ENCODE results near the gene CYP20A1. TPM values are rescaled to one million over a fixed set of nuclear protein-coding genes. Genes with fewer than 3 reads are reported as not detected.
"Not testable (repeated sequence)": the region's sequence is repeated elsewhere in the genome, so short reads cannot be mapped to it uniquely, and the experiment has no call there.

Gene CYP20A1
- total RNA-seq, 4 donors from 2014 or later, result 27.5 to 36.5 (median 31.9) TPM

DNA sequence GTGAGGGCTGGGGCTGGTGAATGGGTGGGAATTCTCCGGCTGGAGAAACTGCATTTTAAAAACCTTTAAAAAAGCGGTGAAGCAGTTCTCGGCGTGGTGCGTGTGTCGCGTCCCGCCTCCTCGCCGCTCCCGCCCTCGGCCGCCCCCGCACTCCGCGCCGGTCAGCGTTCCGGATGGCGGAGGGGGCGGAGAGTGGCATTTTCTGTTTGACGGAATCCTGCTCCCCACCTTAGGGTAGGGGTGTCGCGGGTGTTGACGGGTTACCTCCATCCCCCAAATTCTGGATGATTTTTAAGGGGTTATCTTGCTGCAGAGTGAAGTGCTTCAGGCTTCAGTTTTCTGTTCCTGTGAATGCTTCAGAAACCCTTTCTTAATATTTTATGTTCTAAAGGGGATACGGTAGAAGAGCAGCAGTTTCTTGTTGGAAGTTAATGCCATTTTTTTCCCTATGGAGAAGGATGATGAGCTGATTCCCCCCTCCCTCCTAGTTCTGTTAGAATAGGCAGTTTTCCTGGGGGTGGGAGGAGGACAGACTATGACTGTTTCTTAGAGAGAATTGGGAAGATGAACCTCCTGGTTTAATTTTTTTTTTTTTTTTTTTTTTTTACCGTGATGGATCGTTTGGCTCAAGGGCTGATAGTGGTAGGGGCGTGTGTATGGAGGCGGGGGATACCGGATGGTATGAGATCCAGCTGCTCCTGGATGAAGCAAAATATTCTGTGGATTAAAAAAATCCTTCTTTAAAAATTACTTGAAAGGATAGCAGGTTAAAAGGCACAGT lies 90.1 kb downstream of the CYP20A1 start:
- TF ChIP-seq, protein P1, sequence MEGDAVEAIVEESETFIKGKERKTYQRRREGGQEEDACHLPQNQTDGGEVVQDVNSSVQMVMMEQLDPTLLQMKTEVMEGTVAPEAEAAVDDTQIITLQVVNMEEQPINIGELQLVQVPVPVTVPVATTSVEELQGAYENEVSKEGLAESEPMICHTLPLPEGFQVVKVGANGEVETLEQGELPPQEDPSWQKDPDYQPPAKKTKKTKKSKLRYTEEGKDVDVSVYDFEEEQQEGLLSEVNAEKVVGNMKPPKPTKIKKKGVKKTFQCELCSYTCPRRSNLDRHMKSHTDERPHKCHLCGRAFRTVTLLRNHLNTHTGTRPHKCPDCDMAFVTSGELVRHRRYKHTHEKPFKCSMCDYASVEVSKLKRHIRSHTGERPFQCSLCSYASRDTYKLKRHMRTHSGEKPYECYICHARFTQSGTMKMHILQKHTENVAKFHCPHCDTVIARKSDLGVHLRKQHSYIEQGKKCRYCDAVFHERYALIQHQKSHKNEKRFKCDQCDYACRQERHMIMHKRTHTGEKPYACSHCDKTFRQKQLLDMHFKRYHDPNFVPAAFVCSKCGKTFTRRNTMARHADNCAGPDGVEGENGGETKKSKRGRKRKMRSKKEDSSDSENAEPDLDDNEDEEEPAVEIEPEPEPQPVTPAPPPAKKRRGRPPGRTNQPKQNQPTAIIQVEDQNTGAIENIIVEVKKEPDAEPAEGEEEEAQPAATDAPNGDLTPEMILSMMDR (IDR thresholded peaks at IDR 0.05), result no peak

DNA sequence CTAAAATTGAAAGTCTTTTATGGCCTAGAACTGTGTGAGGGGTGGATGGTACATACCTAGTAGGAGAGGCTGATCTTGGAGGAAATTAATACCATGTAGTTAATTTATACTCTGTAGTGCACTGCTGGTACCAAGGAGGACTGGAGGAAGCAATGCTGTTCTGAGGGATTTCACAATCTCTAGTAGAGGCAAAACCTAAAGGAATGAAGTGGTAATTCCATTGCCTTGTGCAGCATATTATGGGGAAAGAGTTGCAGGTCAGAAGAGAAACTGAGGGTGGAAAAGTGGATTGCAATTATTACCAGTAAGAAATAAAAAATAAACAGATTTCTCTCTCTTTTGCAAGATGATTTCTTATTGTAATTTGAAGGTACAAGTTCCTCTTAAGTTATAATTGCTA lies 91.6 kb downstream of the CYP20A1 start:
- TF ChIP-seq, protein P1 (IDR thresholded peaks at IDR 0.05), result no peak
- no peak for ATAC-seq (ENCODE audit: low FRiP score)
- DNase-seq (ENCODE audit: low spot score), result no peak

More for the DNA sequence above, 90.1 kb downstream of the CYP20A1 start:
- DNase-seq (ENCODE audit: low spot score), result no peak
- ATAC-seq (ENCODE audit: low FRiP score), result peak; percentile 67

DNA sequence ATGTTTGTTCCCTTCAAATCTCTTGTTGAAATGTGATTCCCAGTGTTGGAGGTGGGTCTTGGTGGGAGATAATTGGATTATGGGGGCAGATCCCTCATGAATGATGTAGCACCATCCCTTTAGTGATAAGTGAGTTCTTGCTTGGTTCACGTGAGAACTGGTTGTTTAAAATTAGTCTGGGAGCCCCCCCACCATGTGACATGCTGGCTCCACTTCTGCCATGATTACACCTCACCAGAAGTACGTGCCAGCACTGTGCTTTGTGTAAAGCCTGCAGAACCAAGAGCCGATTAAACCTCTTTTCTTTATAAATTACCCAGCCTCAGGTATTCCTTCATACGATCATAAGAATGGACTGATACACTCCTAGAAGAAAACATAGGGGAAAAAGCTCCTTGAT lies 99.5 kb downstream of the CYP20A1 start:
- TF ChIP-seq, protein P1 (IDR thresholded peaks at IDR 0.05), result no peak
- no peak for ATAC-seq (ENCODE audit: low FRiP score)
- no peak for DNase-seq (ENCODE audit: low spot score)

DNA sequence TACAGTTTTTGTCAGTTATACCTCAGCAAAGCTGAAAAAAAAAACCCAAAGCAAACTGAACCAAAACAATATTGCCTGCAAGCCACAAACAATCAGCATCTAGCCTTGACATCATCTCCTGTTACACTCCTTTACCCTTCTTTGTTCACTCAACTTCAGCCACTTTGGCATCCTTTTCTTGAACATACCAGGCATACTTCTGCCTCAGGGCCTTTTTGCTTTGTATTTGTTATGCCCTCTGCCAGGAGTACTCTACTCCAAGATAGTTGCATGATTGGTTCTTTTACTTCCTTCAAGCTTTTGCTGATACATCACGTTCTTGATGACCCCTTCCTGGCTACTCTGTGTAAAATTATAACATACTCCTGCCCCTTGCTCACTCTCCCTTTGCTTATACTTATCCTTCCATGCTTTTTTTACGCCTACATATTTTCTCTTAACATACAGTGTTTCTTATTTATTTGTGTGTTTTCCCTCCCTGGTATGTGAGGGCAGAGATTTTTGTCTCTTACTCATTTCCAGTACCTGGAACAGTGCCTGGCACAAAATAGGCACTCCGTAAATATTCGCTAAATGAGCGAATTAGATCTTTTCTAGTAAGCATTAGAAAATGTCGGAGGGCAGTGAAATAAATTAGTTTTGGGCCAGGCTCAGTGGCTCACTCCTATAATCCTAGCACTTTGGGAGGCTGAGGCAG lies 102.1 kb downstream of the CYP20A1 start:
- no peak for DNase-seq (ENCODE audit: low spot score)
- TF ChIP-seq, protein P1 (IDR thresholded peaks at IDR 0.05), result no peak
- peak; percentile 38 for ATAC-seq (ENCODE audit: low FRiP score)

DNA sequence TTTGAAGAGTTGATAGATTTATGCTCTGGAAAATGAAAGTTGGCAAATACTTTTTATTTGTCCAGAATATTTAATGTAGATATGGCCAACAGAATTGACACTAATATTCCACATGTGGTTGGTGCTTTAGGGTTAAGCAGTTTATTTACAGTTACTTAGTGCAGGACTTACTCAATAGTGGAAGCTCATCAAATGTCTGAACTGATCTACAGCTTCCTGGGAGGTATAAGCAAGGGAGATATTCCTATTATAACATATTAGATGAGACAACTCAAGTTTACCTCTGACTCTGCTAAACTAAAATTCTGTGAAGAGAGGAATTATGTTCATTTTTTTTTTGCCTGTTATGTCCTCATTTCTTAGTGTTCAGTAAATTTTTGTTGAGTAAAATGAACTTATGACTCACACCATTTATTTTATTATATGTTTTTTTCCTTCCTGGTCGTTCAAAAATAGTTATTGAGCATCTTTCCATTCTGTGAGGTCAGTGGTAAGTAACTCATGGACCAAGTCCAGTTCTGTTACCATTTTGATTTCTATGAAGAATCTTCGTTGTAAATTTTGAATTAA lies 103.0 kb downstream of the CYP20A1 start:
- DNase-seq (ENCODE audit: low spot score) (no peak), ATAC-seq (ENCODE audit: low FRiP score) (no peak)
- TF ChIP-seq, protein P1 (IDR thresholded peaks at IDR 0.05), result no peak

DNA sequence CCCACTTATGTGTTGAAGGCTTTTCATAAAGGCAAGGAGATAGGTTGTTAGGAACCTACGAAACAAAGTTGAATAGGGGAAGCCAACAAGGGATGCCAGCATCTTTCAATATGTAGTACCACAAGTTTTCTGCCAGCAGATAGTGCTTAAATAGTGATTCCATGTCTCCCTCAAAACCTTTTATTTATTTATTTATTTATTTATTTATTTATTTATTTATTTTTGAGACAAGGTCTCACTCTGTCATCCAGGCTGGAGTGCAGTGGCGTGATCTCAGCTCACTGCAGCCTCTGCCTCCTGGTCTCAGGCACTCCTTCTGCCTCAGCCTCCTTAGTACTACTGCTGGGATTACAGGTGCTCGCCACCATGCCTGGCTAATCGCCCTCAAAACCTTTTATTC lies 103.6 kb downstream of the CYP20A1 start:
- not testable (repeated sequence) for DNase-seq (ENCODE audit: low spot score); ATAC-seq (ENCODE audit: low FRiP score)

DNA sequence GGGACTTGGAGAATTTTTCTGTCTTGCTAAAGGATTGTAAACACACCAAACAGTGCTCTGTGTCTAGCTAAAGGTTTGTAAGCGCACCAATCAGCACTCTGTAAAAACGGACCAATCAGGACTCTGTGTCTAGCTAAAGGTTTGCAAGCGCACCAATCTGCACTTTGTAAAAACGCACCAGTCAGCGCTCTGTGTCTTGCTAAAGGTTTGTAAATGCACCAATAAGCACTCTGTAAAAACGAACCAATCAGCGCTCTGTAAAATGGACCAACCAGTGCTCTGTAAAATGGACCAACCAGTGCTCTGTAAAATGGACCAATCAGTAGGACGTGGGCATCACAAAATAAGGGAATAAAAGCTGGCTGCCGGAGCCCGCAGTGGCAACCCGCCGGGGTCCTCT lies 105.8 kb downstream of the CYP20A1 start:
- TF ChIP-seq, protein P1 (IDR thresholded peaks at IDR 0.05), result no peak
- DNase-seq (ENCODE audit: low spot score), result no peak
- no peak for ATAC-seq (ENCODE audit: low FRiP score)
